ENCODE measurements around the gene CACHD1.

DNA sequence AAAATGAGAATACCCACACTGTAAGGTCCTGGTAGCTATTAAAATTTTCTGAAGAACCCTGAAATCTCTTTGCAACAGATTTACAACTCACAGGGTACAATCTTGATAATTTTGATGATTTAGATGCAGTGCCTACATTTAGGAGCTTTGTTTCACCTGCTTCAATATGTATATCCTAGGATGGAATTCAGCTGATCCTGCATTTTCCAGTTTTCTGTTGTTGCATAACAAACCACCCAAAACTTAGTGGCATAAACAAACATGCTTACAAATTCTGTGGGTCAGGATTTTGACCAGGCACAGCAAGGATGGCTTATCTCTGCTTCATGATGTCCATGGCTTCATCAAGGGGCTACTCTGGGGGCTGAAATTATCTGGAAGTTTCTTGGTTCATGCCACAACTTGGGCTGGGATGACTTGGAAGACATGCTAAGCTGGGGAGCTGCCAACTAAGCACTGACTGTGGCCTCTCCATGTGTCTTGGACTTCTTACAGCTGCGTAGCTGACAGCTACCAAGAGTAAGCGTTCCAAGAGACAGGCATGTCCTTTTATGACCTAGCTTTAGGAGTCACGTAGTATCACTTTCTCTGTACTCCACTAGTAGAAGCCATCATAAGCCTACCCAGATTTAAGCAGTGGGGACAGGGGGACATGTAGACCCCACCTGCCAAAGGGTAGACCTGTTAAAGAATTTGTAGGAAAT lies 108.5 kb downstream of the CACHD1 start:
- TF ChIP-seq, protein P1, sequence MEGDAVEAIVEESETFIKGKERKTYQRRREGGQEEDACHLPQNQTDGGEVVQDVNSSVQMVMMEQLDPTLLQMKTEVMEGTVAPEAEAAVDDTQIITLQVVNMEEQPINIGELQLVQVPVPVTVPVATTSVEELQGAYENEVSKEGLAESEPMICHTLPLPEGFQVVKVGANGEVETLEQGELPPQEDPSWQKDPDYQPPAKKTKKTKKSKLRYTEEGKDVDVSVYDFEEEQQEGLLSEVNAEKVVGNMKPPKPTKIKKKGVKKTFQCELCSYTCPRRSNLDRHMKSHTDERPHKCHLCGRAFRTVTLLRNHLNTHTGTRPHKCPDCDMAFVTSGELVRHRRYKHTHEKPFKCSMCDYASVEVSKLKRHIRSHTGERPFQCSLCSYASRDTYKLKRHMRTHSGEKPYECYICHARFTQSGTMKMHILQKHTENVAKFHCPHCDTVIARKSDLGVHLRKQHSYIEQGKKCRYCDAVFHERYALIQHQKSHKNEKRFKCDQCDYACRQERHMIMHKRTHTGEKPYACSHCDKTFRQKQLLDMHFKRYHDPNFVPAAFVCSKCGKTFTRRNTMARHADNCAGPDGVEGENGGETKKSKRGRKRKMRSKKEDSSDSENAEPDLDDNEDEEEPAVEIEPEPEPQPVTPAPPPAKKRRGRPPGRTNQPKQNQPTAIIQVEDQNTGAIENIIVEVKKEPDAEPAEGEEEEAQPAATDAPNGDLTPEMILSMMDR (conservative IDR thresholded peaks at IDR 0.05; ENCODE audit: low read length), result no peak
- TF ChIP-seq EZH2phosphoT487 (IDR thresholded peaks at IDR 0.05; ENCODE audit: borderline replicate concordance, low read depth, low read length), result no peak
